LNCAP (cell line): ENCODE results near the gene PLCG2.

Experiments
- CTCF ChIP-seq: fragments of 450-650 bp; IDR thresholded peaks from 2 replicates; pipeline ENCODE4 v1.5.1; 2017; ENCODE audit warnings: mild to moderate bottlenecking

Gene PLCG2

GRCh38 chr16:81971853-81972252 is 192.8 kb downstream of the PLCG2 start:
- TF ChIP-seq CTCF: no peak

- no peak for TF ChIP-seq CTCF
Measured at GRCh38 chr16:81973737-81974136, 194.6 kb downstream of the PLCG2 start.

GRCh38 chr16:81975637-81976036 is 196.5 kb downstream of the PLCG2 start:
- no peak for TF ChIP-seq CTCF

- TF ChIP-seq CTCF: no peak
Measured at GRCh38 chr16:81987121-81987520, 208.0 kb downstream of the PLCG2 start.

- no peak for TF ChIP-seq CTCF
Measured at GRCh38 chr16:81987706-81988105, 208.6 kb downstream of the PLCG2 start.

- no peak for TF ChIP-seq CTCF
Measured at GRCh38 chr16:81992859-81993258, 213.8 kb downstream of the PLCG2 start.

GRCh38 chr16:81994485-81994884 is 215.4 kb downstream of the PLCG2 start:
- TF ChIP-seq CTCF: no peak

GRCh38 chr16:81995651-81996050 is 216.6 kb downstream of the PLCG2 start:
- TF ChIP-seq CTCF: no peak
